Mammary epithelial cell (primary cell): ENCODE measurements around the gene MRPS23.

ENCODE experiments used
- EZH2 ChIP-seq: IDR thresholded peaks from 2 replicates; pipeline ENCODE4 v1.6.1; 2012; ENCODE audit warnings: low read length, inconsistent platforms, borderline replicate concordance
- TF ChIP-seq, protein P1 (sequence below), 2 donors: IDR thresholded peaks in 1 of 2; conservative IDR thresholded peaks in 1 of 2; 2 replicates each; pipeline ENCODE4 v1.5.1; 2011 to 2012; ENCODE audit warnings: inconsistent platforms in 2 of 2, low read length in 2 of 2, mild to moderate bottlenecking in 2 of 2, control low read depth in 1 of 2, low read depth in 1 of 2; ENCODE audit not compliant: insufficient read depth in 1 of 2; ENCODE audit errors: extremely low read depth in 1 of 2

DNA sequence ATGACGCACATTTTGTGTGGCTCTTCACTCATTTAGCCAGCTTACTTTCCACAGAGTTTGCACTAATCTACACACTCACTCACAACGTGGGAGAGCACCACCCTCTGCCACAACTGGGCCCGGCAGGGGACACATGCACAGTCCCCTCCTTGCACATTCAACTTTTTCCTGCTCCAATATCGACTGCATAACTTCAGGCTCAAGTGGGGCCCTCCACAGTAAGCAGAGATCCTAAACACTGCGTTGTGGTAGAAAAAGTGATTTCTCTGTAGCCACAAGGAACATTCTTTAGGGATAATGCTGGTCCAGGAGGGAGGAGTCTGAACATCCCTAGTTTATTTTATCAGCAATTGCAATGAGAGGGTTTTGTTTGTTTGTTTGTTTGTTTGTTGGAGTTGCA is 40.0 kb downstream of the MRPS23 start:
- TF ChIP-seq, protein P1, sequence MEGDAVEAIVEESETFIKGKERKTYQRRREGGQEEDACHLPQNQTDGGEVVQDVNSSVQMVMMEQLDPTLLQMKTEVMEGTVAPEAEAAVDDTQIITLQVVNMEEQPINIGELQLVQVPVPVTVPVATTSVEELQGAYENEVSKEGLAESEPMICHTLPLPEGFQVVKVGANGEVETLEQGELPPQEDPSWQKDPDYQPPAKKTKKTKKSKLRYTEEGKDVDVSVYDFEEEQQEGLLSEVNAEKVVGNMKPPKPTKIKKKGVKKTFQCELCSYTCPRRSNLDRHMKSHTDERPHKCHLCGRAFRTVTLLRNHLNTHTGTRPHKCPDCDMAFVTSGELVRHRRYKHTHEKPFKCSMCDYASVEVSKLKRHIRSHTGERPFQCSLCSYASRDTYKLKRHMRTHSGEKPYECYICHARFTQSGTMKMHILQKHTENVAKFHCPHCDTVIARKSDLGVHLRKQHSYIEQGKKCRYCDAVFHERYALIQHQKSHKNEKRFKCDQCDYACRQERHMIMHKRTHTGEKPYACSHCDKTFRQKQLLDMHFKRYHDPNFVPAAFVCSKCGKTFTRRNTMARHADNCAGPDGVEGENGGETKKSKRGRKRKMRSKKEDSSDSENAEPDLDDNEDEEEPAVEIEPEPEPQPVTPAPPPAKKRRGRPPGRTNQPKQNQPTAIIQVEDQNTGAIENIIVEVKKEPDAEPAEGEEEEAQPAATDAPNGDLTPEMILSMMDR (conservative IDR thresholded peaks at IDR 0.05 in 1 of 2, IDR thresholded peaks at IDR 0.05 in 1 of 2; ENCODE audit: extremely low read depth in 1 of 2, insufficient read depth in 1 of 2, low read depth in 1 of 2, low read length in 2 of 2): no peak
- no peak for TF ChIP-seq EZH2
